Glomerular visceral epithelial cell (primary cell): Measurements from ENCODE around the gene CFAP43.
"Not testable (repeated sequence)": the region's sequence is repeated elsewhere in the genome, so short reads cannot be mapped to it uniquely, and the experiment has no call there.

Experiments
- DNase-seq: peaks from one replicate; pipeline ENCODE4 v3.0.0-alpha.2; 2016; ENCODE audit errors: extremely low spot score

CFAP43 gene

GRCh38 chr10:104256335-104256961, 24.3 kb upstream of the CFAP43 start:
- DNase-seq = no peak

GRCh38 chr10:104255311-104255981, 23.3 kb upstream of the CFAP43 start:
- peak; percentile 40 for DNase-seq

- peak; percentile 82 for DNase-seq
These were observed 22.5 kb upstream of the CFAP43 start, which contains the start of gene GSTO1 for GRCh38 chr10:104254493-104255310. Gene GSTO1 (plus strand): TSS chr10:104254892. CDS start chr10:104254929, 37 bp downstream.

GRCh38 chr10:104253606-104254410, 21.6 kb upstream of the CFAP43 start:
- DNase-seq = no peak

GRCh38 chr10:104253106-104253505, 20.9 kb upstream of the CFAP43 start:
- DNase-seq = no peak

GRCh38 chr10:104252368-104252767, 20.2 kb upstream of the CFAP43 start:
- no peak for DNase-seq

GRCh38 chr10:104251443-104251842, 19.3 kb upstream of the CFAP43 start:
- DNase-seq = no peak

- no peak for DNase-seq
These were observed 18.2 kb upstream of the CFAP43 start for GRCh38 chr10:104250371-104250770.

GRCh38 chr10:104248931-104249330, 16.8 kb upstream of the CFAP43 start:
- DNase-seq = not testable (repeated sequence)

GRCh38 chr10:104247513-104248146, 15.5 kb upstream of the CFAP43 start:
- DNase-seq = no peak

- DNase-seq = no peak
These were observed 14.8 kb upstream of the CFAP43 start for GRCh38 chr10:104246976-104247375.

GRCh38 chr10:104245066-104245632, 13.0 kb upstream of the CFAP43 start:
- no peak for DNase-seq

GRCh38 chr10:104243512-104243911, 11.3 kb upstream of the CFAP43 start:
- no peak for DNase-seq

- DNase-seq = not testable (repeated sequence)
These were observed 10.8 kb upstream of the CFAP43 start for GRCh38 chr10:104243009-104243408.

GRCh38 chr10:104242545-104242944, 10.4 kb upstream of the CFAP43 start:
- DNase-seq = no peak

GRCh38 chr10:104240078-104240477, 7.9 kb upstream of the CFAP43 start:
- no peak for DNase-seq

GRCh38 chr10:104235801-104236200, 3.6 kb upstream of the CFAP43 start:
- no peak for DNase-seq

- no peak for DNase-seq
These were observed 2.8 kb upstream of the CFAP43 start for GRCh38 chr10:104234934-104235333.

- DNase-seq = no peak
These were observed 1.7 kb upstream of the CFAP43 start for GRCh38 chr10:104233817-104234216.

- no peak for DNase-seq
These were observed 494 bp upstream of the CFAP43 start for GRCh38 chr10:104232613-104233102.

- DNase-seq = no peak
These were observed 1.7 kb downstream of the CFAP43 start for GRCh38 chr10:104230490-104230889.
